ENCODE measurements around the gene B3GNT3.

B3GNT3 gene

DNA sequence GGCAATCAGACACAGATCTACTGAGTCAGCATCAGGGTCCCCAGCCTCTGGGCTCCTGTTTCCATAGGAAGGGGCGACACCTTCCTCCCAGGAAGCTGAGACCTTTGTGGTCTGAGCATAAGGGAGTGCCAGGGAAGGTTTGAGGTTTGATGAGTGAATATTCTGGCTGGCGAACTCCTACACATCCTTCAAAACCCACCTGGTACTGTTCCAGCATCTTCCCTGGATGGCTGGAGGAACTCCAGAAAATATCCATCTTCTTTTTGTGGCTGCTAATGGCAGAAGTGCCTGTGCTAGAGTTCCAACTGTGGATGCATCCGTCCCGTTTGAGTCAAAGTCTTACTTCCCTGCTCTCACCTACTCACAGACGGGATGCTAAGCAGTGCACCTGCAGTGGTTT, 17.2 kb downstream of the B3GNT3 start:
- Histone ChIP-seq H3K9ac (ENCODE audit: low read depth, low read length, poor library complexity, severe bottlenecking) (no peak overlapping the region), H3K79me2 (ENCODE audit: insufficient read depth, low read length) (no peaks in the 10 kb centered on the region), H4K20me1 (ENCODE audit: insufficient read depth, low read length, poor library complexity, severe bottlenecking) (no peaks in the 10 kb centered on the region), H3K4me3 (ENCODE audit: low read length, poor library complexity, severe bottlenecking) (no peak overlapping the region), H3K36me3 (ENCODE audit: insufficient read depth, low read length) (no peaks in the 10 kb centered on the region), H3F3A (ENCODE audit: low read depth) (no peaks in the 10 kb centered on the region), H3K4me2 (ENCODE audit: low read depth, low read length, poor library complexity, severe bottlenecking) (no peak overlapping the region), H2AFZ (ENCODE audit: low read length) (no peak overlapping the region), H3K4me1 (ENCODE audit: insufficient read depth, low read length, poor library complexity, severe bottlenecking) (no peaks in the 10 kb centered on the region), H3K9me2 (replicated peaks; ENCODE audit: low read depth, low read length) (no peaks in the 10 kb centered on the region), H3K9me3 (ENCODE audit: insufficient read depth, low read depth, low read length) (no peaks in the 10 kb centered on the region), H3K27me3 (ENCODE audit: insufficient read depth, low read length, poor library complexity, severe bottlenecking) (no peaks in the 10 kb centered on the region)
- TF ChIP-seq, protein P1, sequence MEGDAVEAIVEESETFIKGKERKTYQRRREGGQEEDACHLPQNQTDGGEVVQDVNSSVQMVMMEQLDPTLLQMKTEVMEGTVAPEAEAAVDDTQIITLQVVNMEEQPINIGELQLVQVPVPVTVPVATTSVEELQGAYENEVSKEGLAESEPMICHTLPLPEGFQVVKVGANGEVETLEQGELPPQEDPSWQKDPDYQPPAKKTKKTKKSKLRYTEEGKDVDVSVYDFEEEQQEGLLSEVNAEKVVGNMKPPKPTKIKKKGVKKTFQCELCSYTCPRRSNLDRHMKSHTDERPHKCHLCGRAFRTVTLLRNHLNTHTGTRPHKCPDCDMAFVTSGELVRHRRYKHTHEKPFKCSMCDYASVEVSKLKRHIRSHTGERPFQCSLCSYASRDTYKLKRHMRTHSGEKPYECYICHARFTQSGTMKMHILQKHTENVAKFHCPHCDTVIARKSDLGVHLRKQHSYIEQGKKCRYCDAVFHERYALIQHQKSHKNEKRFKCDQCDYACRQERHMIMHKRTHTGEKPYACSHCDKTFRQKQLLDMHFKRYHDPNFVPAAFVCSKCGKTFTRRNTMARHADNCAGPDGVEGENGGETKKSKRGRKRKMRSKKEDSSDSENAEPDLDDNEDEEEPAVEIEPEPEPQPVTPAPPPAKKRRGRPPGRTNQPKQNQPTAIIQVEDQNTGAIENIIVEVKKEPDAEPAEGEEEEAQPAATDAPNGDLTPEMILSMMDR (conservative IDR thresholded peaks at IDR 0.05; ENCODE audit: low read length), result no peak
- no peak for TF ChIP-seq EZH2phosphoT487 (IDR thresholded peaks at IDR 0.05; ENCODE audit: borderline replicate concordance)

DNA sequence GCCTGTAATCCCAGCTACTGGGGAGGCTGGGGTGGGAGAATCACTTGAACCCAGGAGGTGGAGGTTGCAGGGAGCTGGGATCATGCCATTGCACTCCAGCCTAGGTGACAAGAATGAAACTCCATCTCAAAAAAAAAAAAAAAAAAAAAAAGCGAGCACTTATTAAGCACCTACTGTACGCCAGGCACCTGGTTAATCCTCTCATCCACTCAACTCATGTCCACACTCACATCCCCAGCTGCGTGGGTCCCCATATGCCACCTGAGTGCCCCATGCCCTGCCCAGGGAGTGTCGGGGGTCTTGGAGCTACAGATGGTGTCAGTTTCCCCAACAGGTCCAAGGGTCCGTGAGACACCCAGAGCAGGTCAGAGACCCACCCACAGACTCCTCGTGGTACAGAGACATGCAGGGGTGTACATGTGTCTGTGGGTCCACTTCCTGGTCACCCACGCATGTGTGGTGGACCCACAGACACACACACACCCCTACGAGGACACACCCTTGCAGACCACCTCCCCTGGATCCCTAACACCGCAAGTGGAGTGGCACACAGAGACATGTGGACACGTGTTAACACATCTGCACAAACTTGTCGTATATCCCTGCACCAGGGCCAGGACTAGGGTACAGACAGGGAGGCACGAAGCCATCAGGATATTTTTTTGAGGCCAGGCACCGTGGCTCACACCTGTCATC, 22.9 kb downstream of the B3GNT3 start:
- H3K27me3 ChIP-seq (ENCODE audit: insufficient read depth, low read length, poor library complexity, severe bottlenecking), result no peaks in the 10 kb centered on the region
- H3K79me2 ChIP-seq (ENCODE audit: insufficient read depth, low read length), result no peaks in the 10 kb centered on the region
- no peak overlapping the region for H3K4me3 ChIP-seq (ENCODE audit: low read length, poor library complexity, severe bottlenecking)
- no peaks in the 10 kb centered on the region for H3K9me3 ChIP-seq (ENCODE audit: insufficient read depth, low read depth, low read length)
- no peaks in the 10 kb centered on the region for H3K9me2 ChIP-seq (replicated peaks; ENCODE audit: low read depth, low read length)
- H4K20me1 ChIP-seq (ENCODE audit: insufficient read depth, low read length, poor library complexity, severe bottlenecking), result no peaks in the 10 kb centered on the region
- no peak overlapping the region for H3K4me2 ChIP-seq (ENCODE audit: low read depth, low read length, poor library complexity, severe bottlenecking)
- H3K4me1 ChIP-seq (ENCODE audit: insufficient read depth, low read length, poor library complexity, severe bottlenecking), result no peaks in the 10 kb centered on the region
- H3K36me3 ChIP-seq (ENCODE audit: insufficient read depth, low read length), result no peaks in the 10 kb centered on the region
- H2AFZ ChIP-seq (ENCODE audit: low read length), result no peak overlapping the region
- TF ChIP-seq EZH2phosphoT487 (IDR thresholded peaks at IDR 0.05; ENCODE audit: borderline replicate concordance), result no peak
- TF ChIP-seq, protein P1 (conservative IDR thresholded peaks at IDR 0.05; ENCODE audit: low read length), result no peak
- H3F3A ChIP-seq (ENCODE audit: low read depth), result no peaks in the 10 kb centered on the region
- H3K9ac ChIP-seq (ENCODE audit: low read depth, low read length, poor library complexity, severe bottlenecking), result no peak overlapping the region

DNA sequence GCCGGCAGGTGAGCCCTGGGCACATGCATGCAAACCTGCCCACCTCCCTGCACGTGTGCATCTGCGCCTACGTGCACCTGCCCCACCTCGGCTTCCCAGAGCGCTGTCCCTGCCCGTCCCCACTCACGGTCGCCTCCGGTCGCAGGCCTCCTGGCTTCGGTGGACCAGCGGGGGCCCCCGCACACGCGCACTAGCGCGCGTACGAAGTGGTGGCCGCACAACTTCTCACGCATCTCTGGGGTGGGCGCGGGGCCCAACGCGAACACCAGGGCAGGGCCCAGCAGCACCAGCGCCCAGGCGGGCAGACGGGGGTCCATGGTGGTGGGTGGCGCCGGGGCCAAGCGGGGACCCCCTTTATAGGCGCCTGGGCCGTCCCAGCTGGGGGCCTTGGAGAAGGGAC, 26.3 kb downstream of the B3GNT3 start, which contains the start of gene INSL3:
Gene INSL3, minus strand, starts transcription at position 330 of the 400 bp plus-strand sequence. Its CDS starts 13 bp downstream, at position 317.
- Histone ChIP-seq H3K9me2 (replicated peaks; ENCODE audit: low read depth, low read length) (no peaks in the 10 kb centered on the region), H3K9ac (ENCODE audit: low read depth, low read length, poor library complexity, severe bottlenecking) (no peak within 1 kb of the TSS), H3F3A (ENCODE audit: low read depth) (no peaks in the 10 kb centered on the region), H3K79me2 (ENCODE audit: insufficient read depth, low read length) (no peaks in the 10 kb centered on the region), H3K9me3 (ENCODE audit: insufficient read depth, low read depth, low read length) (no peaks in the 10 kb centered on the region), H3K27me3 (ENCODE audit: insufficient read depth, low read length, poor library complexity, severe bottlenecking) (no peaks in the 10 kb centered on the region), H4K20me1 (ENCODE audit: insufficient read depth, low read length, poor library complexity, severe bottlenecking) (no peaks in the 10 kb centered on the region), H3K4me1 (ENCODE audit: insufficient read depth, low read length, poor library complexity, severe bottlenecking) (no peaks in the 10 kb centered on the region), H3K4me3 (ENCODE audit: low read length, poor library complexity, severe bottlenecking) (no peak within 1 kb of the TSS), H2AFZ (ENCODE audit: low read length) (no peak within 1 kb of the TSS), H3K4me2 (ENCODE audit: low read depth, low read length, poor library complexity, severe bottlenecking) (no peak within 1 kb of the TSS), H3K36me3 (ENCODE audit: insufficient read depth, low read length) (no peaks in the 10 kb centered on the region)
- TF ChIP-seq, protein P1 (conservative IDR thresholded peaks at IDR 0.05; ENCODE audit: low read length), result no peak
- no peak for TF ChIP-seq EZH2phosphoT487 (IDR thresholded peaks at IDR 0.05; ENCODE audit: borderline replicate concordance)
